Glomerular visceral epithelial cell (primary cell): Measurements from ENCODE around the gene CDC20B.
"Not testable (repeated sequence)": the region's sequence is repeated elsewhere in the genome, so short reads cannot be mapped to it uniquely, and the experiment has no call there.

Experiments used
- DNase-seq: peaks from one replicate; pipeline ENCODE4 v3.0.0-alpha.2; 2016; ENCODE audit errors: extremely low spot score

The CDC20B gene

GRCh38 chr5:55104036-55104772, 68.8 kb downstream of the CDC20B start:
- no peak for DNase-seq

GRCh38 chr5:55102348-55102747, 70.6 kb downstream of the CDC20B start, which contains the start of gene GZMA:
GZMA (plus strand) TSS chr5:55102646; CDS start chr5:55102683, 37 bp downstream.
- no peak for DNase-seq

GRCh38 chr5:55101556-55102276, 71.3 kb downstream of the CDC20B start:
- DNase-seq = no peak

- DNase-seq = not testable (repeated sequence)
Measured at GRCh38 chr5:55101148-55101547, 71.8 kb downstream of the CDC20B start.

- DNase-seq = no peak
Measured at GRCh38 chr5:55096861-55097260, 76.1 kb downstream of the CDC20B start.

- no peak for DNase-seq
Measured at GRCh38 chr5:55096182-55096581, 76.8 kb downstream of the CDC20B start.

- DNase-seq = not testable (repeated sequence)
Measured at GRCh38 chr5:55091011-55091410, 82.0 kb downstream of the CDC20B start.

GRCh38 chr5:55089301-55089700, 83.7 kb downstream of the CDC20B start:
- not testable (repeated sequence) for DNase-seq

GRCh38 chr5:55081541-55081940, 91.4 kb downstream of the CDC20B start:
- no peak for DNase-seq

- DNase-seq = no peak
Measured at GRCh38 chr5:55073211-55073610, 99.8 kb downstream of the CDC20B start.

- DNase-seq = no peak
Measured at GRCh38 chr5:55072666-55073065, 100.3 kb downstream of the CDC20B start.

GRCh38 chr5:55071413-55071812, 101.6 kb downstream of the CDC20B start:
- DNase-seq = no peak

GRCh38 chr5:55070968-55071367, 102.0 kb downstream of the CDC20B start:
- no peak for DNase-seq

- no peak for DNase-seq
Measured at GRCh38 chr5:55066277-55066676, 106.7 kb downstream of the CDC20B start.

- DNase-seq = no peak
Measured at GRCh38 chr5:55064523-55064922, 108.5 kb downstream of the CDC20B start.

- no peak for DNase-seq
Measured at GRCh38 chr5:55063899-55064298, 109.1 kb downstream of the CDC20B start.

GRCh38 chr5:55063220-55063863, 109.6 kb downstream of the CDC20B start:
- no peak for DNase-seq
